Measurements from ENCODE around the gene SOHLH1. TPM values are rescaled to one million over a fixed set of nuclear protein-coding genes. Genes with fewer than 3 reads are reported as not detected.

SOHLH1 gene, protein sequence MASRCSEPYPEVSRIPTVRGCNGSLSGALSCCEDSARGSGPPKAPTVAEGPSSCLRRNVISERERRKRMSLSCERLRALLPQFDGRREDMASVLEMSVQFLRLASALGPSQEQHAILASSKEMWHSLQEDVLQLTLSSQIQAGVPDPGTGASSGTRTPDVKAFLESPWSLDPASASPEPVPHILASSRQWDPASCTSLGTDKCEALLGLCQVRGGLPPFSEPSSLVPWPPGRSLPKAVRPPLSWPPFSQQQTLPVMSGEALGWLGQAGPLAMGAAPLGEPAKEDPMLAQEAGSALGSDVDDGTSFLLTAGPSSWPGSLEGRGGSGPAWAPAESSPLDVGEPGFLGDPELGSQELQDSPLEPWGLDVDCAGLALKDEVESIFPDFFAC
- total RNA-seq (2014; rRNA removed; shearing (Covaris generic)) (not detected in 2 replicates), polyA plus RNA-seq (2016; fragmentation: Nextera tagmentation; extraction: Ambion mirVana) (not detected in 2 replicates)

DNA sequence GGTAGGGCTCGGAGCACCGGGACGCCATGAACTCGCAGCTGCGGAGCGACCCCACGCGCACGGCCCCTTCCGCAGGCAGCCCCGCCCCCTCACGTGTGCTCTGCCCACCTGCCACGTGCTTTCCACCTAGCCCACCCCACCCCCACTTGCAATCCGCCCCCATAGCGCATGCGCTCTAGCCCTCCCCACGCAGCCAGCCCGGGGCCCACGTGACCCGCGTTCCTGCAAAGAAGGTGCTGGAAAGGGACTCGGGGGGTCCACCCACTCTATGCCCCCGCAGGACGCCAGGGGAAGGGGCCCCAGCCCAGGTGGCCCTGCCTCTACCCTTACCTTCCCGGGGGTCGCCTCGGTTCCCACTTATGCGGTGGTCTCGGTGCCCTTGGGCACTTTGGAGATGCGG, at the start of gene SOHLH1:
Gene SOHLH1 (minus strand): TSS at position 42 of the 400 bp plus-strand sequence. CDS start 14 bp downstream, at position 28.
- H2AFZ ChIP-seq = no peak within 1 kb of the TSS
- H3K79me2 ChIP-seq (ENCODE audit: insufficient read depth) = no peaks in the 10 kb centered on the region
- H3K27ac ChIP-seq = no peak within 1 kb of the TSS
- H3K4me3 ChIP-seq = no peak within 1 kb of the TSS
- H3K9ac ChIP-seq = no peak within 1 kb of the TSS
- TF ChIP-seq EZH2 (IDR thresholded peaks at IDR 0.05; ENCODE audit: insufficient read depth, poor library complexity, severe bottlenecking) (no peak), EZH2phosphoT487 (IDR thresholded peaks at IDR 0.05; ENCODE audit: insufficient read depth, low read depth) (no peak)
- H3K27me3 ChIP-seq (replicated peaks; ENCODE audit: insufficient read depth) = peaks cover 12% of the 10 kb centered on the region; the same call in 1 of the 2 replicates
- DNase-seq = no peak
- no peaks in the 10 kb centered on the region for H3K9me3 ChIP-seq (ENCODE audit: low read depth)
- WGBS, 2 experiments (ENCODE audit: low coverage in 1 of 2, low lambda C conversion rate in 2 of 2, missing lambda C conversion rate in 2 of 2) = 68 to 80% methylated on average over 20 to 29 of the region's 30 CpGs
- H3F3A ChIP-seq (ENCODE audit: insufficient read depth) = no peaks in the 10 kb centered on the region
- no peaks in the 10 kb centered on the region for H3K4me1 ChIP-seq (ENCODE audit: insufficient read depth)
- H4K20me1 ChIP-seq (ENCODE audit: insufficient read depth) = no peaks in the 10 kb centered on the region
- no peaks in the 10 kb centered on the region for H3K36me3 ChIP-seq (ENCODE audit: low read depth)
- H3K4me2 ChIP-seq (ENCODE audit: unreplicated experiment) = no peak within 1 kb of the TSS
- no peaks in the 10 kb centered on the region for H3K9me2 ChIP-seq (ENCODE audit: insufficient read depth)
- in situ Hi-C loops (cut with MboI) = no loop called here

DNA sequence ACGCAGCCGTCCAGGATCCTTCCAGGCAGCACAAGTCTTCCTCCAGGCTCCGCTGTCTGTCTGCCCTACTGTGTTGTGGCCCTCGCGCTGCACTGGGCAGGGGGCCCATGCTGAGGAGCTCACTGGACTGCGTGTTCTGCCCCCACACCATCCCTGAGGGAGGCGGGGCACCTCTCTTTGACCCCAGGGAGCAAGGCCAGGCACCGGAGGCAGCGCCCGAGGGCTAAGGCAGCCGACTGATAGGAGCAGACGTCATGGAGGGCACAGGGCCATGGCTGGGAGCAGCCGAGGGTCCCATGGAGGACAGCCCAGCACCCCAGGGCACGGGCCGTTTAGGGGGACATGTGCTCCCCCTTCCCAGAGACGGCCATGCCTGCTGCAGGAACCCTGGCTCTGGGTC, 49.4 kb upstream of the SOHLH1 start:
- in situ Hi-C loops (cut with MboI) = no loop called here
- no peaks in the 10 kb centered on the region for H3K9me3 ChIP-seq (ENCODE audit: low read depth)
- no peak overlapping the region for H2AFZ ChIP-seq
- H3K4me1 ChIP-seq (ENCODE audit: insufficient read depth) = no peaks in the 10 kb centered on the region
- no peaks in the 10 kb centered on the region for H3K79me2 ChIP-seq (ENCODE audit: insufficient read depth)
- no peaks in the 10 kb centered on the region for H4K20me1 ChIP-seq (ENCODE audit: insufficient read depth)
- WGBS, 2 experiments (ENCODE audit: low coverage in 1 of 2, low lambda C conversion rate in 2 of 2, missing lambda C conversion rate in 2 of 2) = 60 to 61% methylated on average over 12 to 16 of the region's 16 CpGs
- H3K27ac ChIP-seq = no peak overlapping the region
- H3K27me3 ChIP-seq (replicated peaks; ENCODE audit: insufficient read depth) = no peaks in the 10 kb centered on the region
- no peak overlapping the region for H3K4me3 ChIP-seq
- no peaks in the 10 kb centered on the region for H3F3A ChIP-seq (ENCODE audit: insufficient read depth)
- H3K36me3 ChIP-seq (ENCODE audit: low read depth) = no peaks in the 10 kb centered on the region
- TF ChIP-seq EZH2 (IDR thresholded peaks at IDR 0.05; ENCODE audit: insufficient read depth, poor library complexity, severe bottlenecking) = no peak
- no peak for TF ChIP-seq EZH2phosphoT487 (IDR thresholded peaks at IDR 0.05; ENCODE audit: insufficient read depth, low read depth)
- no peak for DNase-seq
- H3K9me2 ChIP-seq (ENCODE audit: insufficient read depth) = no peaks in the 10 kb centered on the region
- no peak overlapping the region for H3K4me2 ChIP-seq (ENCODE audit: unreplicated experiment)
- no peak overlapping the region for H3K9ac ChIP-seq

DNA sequence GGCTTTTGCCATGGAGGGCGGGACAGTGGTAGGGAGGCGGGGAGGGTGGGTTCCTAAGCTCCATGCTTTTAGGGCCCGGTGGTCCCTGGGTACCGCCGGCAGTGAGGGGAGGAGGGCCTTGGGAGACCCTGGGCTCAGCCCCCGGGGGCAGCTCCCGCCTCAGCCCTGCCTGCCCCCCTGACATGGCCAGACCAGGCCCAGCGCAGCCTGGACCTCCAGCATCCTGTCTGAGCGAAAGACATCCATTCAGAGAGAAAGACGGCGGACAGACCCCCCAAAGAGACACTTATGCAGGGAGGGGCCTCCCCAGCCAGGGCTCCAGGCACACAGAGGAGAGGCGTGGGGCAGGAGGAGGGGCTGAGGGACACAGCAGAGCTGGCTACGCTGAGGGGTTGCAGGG, 48.0 kb upstream of the SOHLH1 start:
- Histone ChIP-seq H3F3A (ENCODE audit: insufficient read depth) (no peaks in the 10 kb centered on the region), H3K79me2 (ENCODE audit: insufficient read depth) (no peaks in the 10 kb centered on the region), H3K9ac (no peak overlapping the region), H3K27ac (no peak overlapping the region), H2AFZ (no peak overlapping the region), H3K4me3 (no peak overlapping the region), H3K36me3 (ENCODE audit: low read depth) (no peaks in the 10 kb centered on the region), H3K9me2 (ENCODE audit: insufficient read depth) (no peaks in the 10 kb centered on the region), H3K4me1 (ENCODE audit: insufficient read depth) (no peaks in the 10 kb centered on the region), H3K4me2 (ENCODE audit: unreplicated experiment) (no peak overlapping the region), H4K20me1 (ENCODE audit: insufficient read depth) (no peaks in the 10 kb centered on the region), H3K27me3 (replicated peaks; ENCODE audit: insufficient read depth) (no peaks in the 10 kb centered on the region; the same call in 1 of the 2 replicates), H3K9me3 (ENCODE audit: low read depth) (no peaks in the 10 kb centered on the region)
- WGBS, 2 experiments (ENCODE audit: low coverage in 1 of 2, low lambda C conversion rate in 2 of 2, missing lambda C conversion rate in 2 of 2) = 21 to 23% methylated on average over 7 to 13 of the region's 13 CpGs
- in situ Hi-C loops (cut with MboI) = no loop called here
- no peak for DNase-seq
- TF ChIP-seq EZH2 (IDR thresholded peaks at IDR 0.05; ENCODE audit: insufficient read depth, poor library complexity, severe bottlenecking) (no peak), EZH2phosphoT487 (IDR thresholded peaks at IDR 0.05; ENCODE audit: insufficient read depth, low read depth) (no peak)

DNA sequence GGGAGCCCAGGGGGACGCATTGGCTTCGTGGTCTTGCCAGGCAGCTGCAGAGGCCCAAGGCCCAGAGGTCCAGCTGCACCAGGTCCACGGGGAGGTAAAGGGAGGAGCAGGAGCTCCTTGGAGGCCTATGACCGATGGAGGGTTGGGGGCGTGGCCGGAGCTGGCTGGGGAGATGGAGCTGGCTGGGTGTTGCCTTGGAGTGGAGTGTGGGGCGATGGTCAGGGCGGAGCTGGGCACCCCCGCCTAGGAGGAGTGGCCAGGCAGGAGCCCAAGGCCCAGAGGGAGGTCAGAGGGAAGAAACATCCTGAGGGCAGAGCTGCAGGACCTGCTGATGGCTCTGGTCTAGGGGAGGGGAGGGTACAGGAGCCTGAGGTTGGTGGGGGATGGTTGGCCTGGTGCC, 47.3 kb upstream of the SOHLH1 start:
- TF ChIP-seq EZH2 (IDR thresholded peaks at IDR 0.05; ENCODE audit: insufficient read depth, poor library complexity, severe bottlenecking) (no peak), EZH2phosphoT487 (IDR thresholded peaks at IDR 0.05; ENCODE audit: insufficient read depth, low read depth) (no peak)
- Histone ChIP-seq H3K4me3 (no peak overlapping the region), H3K79me2 (ENCODE audit: insufficient read depth) (no peaks in the 10 kb centered on the region), H3K36me3 (ENCODE audit: low read depth) (no peaks in the 10 kb centered on the region), H4K20me1 (ENCODE audit: insufficient read depth) (no peaks in the 10 kb centered on the region), H3K4me2 (ENCODE audit: unreplicated experiment) (no peak overlapping the region), H3K27me3 (replicated peaks; ENCODE audit: insufficient read depth) (no peaks in the 10 kb centered on the region; the same call in 1 of the 2 replicates), H3K9me2 (ENCODE audit: insufficient read depth) (no peaks in the 10 kb centered on the region), H3K9ac (no peak overlapping the region), H3K9me3 (ENCODE audit: low read depth) (no peaks in the 10 kb centered on the region), H3K27ac (no peak overlapping the region), H3F3A (ENCODE audit: insufficient read depth) (no peaks in the 10 kb centered on the region), H2AFZ (no peak overlapping the region), H3K4me1 (ENCODE audit: insufficient read depth) (no peaks in the 10 kb centered on the region)
- WGBS, 2 experiments (ENCODE audit: low coverage in 1 of 2, low lambda C conversion rate in 2 of 2, missing lambda C conversion rate in 2 of 2) = 36 to 39% methylated on average over 8 to 9 of the region's 9 CpGs
- no peak for DNase-seq
- in situ Hi-C loops (cut with MboI) = no loop called here

Measured in GM23248 (cell line).